GM13976 (cell line): ENCODE measurements around the gene SCGB1A1.

Source experiments
- DNase-seq: peaks from one replicate; pipeline ENCODE4 v3.0.0; 2012; ENCODE audit warnings: low spot score
- CTCF ChIP-seq: IDR thresholded peaks from 2 replicates; pipeline ENCODE4 v1.5.1; 2012; ENCODE audit warnings: borderline replicate concordance, mild to moderate bottlenecking; ENCODE audit not compliant: insufficient read depth; ENCODE audit errors: extremely low read depth, missing control alignments, control extremely low read depth
- in situ Hi-C: fragments of 300-500 bp; cut with MboI; formaldehyde crosslinking; loops from one replicate; pipeline ENCODE4 v1.12.0; 2022; ENCODE audit warnings: low sequenced_read_pairs, mixed read lengths, inconsistent platforms; ENCODE audit not compliant: unreplicated experiment

Gene SCGB1A1

DNA sequence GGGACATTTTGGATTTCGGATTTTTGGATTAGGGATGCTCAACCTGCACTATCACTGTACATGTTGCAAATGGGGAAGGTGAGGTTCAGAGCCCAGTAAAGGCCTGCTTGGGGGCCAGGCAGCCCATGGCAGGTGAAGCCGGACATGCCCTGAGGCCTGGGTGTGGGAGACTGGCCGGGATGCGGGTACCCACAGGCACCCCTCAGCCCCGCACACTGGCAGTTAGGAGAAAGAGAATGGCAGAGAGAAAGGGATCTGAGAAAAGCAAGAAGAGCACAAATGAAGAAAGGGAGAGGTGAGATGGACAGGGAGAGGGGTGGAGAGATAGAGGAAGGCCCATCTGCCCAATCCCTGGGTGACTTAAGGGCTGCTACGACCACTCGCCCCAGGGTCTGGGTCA lies 52.8 kb downstream of the SCGB1A1 start:
- in situ Hi-C loops: no loop called here
- DNase-seq: no peak
- no peak for TF ChIP-seq CTCF

DNA sequence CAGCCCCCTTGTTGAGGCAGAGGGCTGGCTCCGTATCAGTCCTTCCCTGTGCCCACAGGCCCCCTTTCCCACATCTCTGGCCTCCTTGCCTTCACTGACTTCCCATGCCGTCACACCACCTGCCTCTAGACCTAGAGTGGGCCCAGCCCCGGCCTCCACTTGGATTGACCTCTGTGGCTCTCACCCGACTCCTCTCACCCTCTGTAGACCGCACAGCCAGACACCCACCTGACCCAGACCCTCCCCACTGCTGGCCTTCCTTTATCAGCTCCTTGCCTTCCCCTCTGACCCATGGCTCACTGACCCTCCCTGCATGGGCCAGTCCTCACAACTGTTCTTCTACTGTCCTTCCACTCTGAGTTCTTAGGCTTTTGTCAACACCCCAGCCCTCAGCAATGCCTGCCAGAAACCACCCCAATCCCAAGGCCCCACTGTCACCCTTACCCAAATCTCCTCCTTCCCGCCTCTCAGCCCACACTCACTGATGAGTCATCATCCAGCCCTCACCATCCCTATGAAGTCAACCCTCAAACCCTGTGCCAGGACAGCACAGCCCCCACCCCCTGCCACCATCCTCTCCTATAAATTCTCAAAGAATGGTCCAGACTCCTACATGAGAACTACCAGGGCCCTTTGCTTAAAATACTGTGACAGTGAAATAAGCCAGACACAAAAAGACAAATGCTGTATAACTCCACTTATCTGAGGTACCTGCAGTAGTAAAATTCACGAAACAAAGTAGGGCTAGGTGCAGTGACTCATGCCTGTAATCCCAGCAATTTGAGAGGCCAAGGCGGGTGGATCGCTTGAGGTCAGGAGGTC lies 53.4 kb downstream of the SCGB1A1 start:
- in situ Hi-C loops: no loop called here
- no peak for TF ChIP-seq CTCF
- DNase-seq: no peak
